ENCODE results near the gene MRPL10.
A peak's percentile ranks its signal among the peaks of the same experiment; 100 is the strongest.

The MRPL10 gene

GRCh38 chr17:47839071-47839470, 7.7 kb upstream of the MRPL10 start:
- no peak for DNase-seq (ENCODE audit: low spot score)

GRCh38 chr17:47838636-47839035, 7.3 kb upstream of the MRPL10 start:
- no peak for DNase-seq (ENCODE audit: low spot score)

- no peak for DNase-seq (ENCODE audit: low spot score)
Observed at GRCh38 chr17:47837401-47838039, 6.2 kb upstream of the MRPL10 start.

- DNase-seq (ENCODE audit: low spot score): no peak
Observed at GRCh38 chr17:47836601-47837000, 5.3 kb upstream of the MRPL10 start.

GRCh38 chr17:47834756-47835155, 3.4 kb upstream of the MRPL10 start:
- no peak for DNase-seq (ENCODE audit: low spot score)

GRCh38 chr17:47831934-47832327, 590 bp upstream of the MRPL10 start:
- DNase-seq (ENCODE audit: low spot score): no peak

GRCh38 chr17:47830396-47831002, 842 bp downstream of the MRPL10 start:
- no peak for DNase-seq (ENCODE audit: low spot score)

- no peak for DNase-seq (ENCODE audit: low spot score)
Observed at GRCh38 chr17:47829870-47830269, 1.5 kb downstream of the MRPL10 start.

- no peak for DNase-seq (ENCODE audit: low spot score)
Observed at GRCh38 chr17:47823519-47823918, 7.8 kb downstream of the MRPL10 start.

GRCh38 chr17:47822785-47823184, 8.6 kb downstream of the MRPL10 start:
- DNase-seq (ENCODE audit: low spot score): no peak

GRCh38 chr17:47821424-47822391, 9.6 kb downstream of the MRPL10 start, which contains the start of gene OSBPL7:
TSS of gene OSBPL7 (minus strand) at chr17:47821794. CDS start at chr17:47820278, 1,516 bp downstream.
- DNase-seq (ENCODE audit: low spot score): peak; percentile 77

GRCh38 chr17:47821031-47821423, 10.3 kb downstream of the MRPL10 start:
- no peak for DNase-seq (ENCODE audit: low spot score)

- no peak for DNase-seq (ENCODE audit: low spot score)
Observed at GRCh38 chr17:47820033-47820789, 11.1 kb downstream of the MRPL10 start.

GRCh38 chr17:47819475-47819874, 11.9 kb downstream of the MRPL10 start:
- DNase-seq (ENCODE audit: low spot score): no peak

GRCh38 chr17:47818002-47818695, 13.2 kb downstream of the MRPL10 start:
- DNase-seq (ENCODE audit: low spot score): no peak

GRCh38 chr17:47816947-47817346, 14.4 kb downstream of the MRPL10 start:
- no peak for DNase-seq (ENCODE audit: low spot score)

GRCh38 chr17:47816111-47816735, 15.1 kb downstream of the MRPL10 start:
- no peak for DNase-seq (ENCODE audit: low spot score)

GRCh38 chr17:47815106-47815918, 16.0 kb downstream of the MRPL10 start:
- no peak for DNase-seq (ENCODE audit: low spot score)

GRCh38 chr17:47813512-47814031, 17.8 kb downstream of the MRPL10 start:
- DNase-seq (ENCODE audit: low spot score): no peak

- DNase-seq (ENCODE audit: low spot score): no peak
Observed at GRCh38 chr17:47813077-47813476, 18.3 kb downstream of the MRPL10 start.
